Stomach smooth muscle (tissue), 2 donors: Measurements from ENCODE around the gene KDM1B.

Source experiments
- H3K27ac ChIP-seq: one replicate; pipeline ENCODE4 v1.7.0; 2013; ENCODE audit warnings: mild to moderate bottlenecking, low read length, inconsistent platforms
- H3K27me3 ChIP-seq, 2 donors: one replicate each; pipeline ENCODE4 v1.7.0; 2013; ENCODE audit warnings: low read length in 2 of 2; ENCODE audit not compliant: insufficient read depth in 2 of 2, control insufficient read depth in 1 of 2
- H3K36me3 ChIP-seq, 2 donors: one replicate each; pipeline ENCODE4 v1.7.0; 2013; ENCODE audit warnings: low read length in 2 of 2; ENCODE audit not compliant: control insufficient read depth in 2 of 2, insufficient read depth in 2 of 2
- H3K4me1 ChIP-seq: one replicate; pipeline ENCODE4 v1.7.0; 2013; ENCODE audit warnings: low read length; ENCODE audit not compliant: control insufficient read depth, insufficient read depth
- H3K4me3 ChIP-seq, 2 donors: one replicate each; pipeline ENCODE4 v1.7.0; 2013; ENCODE audit warnings: low read length in 2 of 2
- H3K9ac ChIP-seq, 2 donors: one replicate each; pipeline ENCODE4 v1.7.0; 2013; ENCODE audit warnings: low read length in 2 of 2, mild to moderate bottlenecking in 1 of 2
- H3K9me3 ChIP-seq, 2 donors: one replicate each; pipeline ENCODE4 v1.7.0; 2013; ENCODE audit warnings: low read length in 2 of 2; ENCODE audit not compliant: control insufficient read depth in 2 of 2
- donor health status: healthy.
- donor health status: Pancreatic carcinoma.

The KDM1B gene

DNA sequence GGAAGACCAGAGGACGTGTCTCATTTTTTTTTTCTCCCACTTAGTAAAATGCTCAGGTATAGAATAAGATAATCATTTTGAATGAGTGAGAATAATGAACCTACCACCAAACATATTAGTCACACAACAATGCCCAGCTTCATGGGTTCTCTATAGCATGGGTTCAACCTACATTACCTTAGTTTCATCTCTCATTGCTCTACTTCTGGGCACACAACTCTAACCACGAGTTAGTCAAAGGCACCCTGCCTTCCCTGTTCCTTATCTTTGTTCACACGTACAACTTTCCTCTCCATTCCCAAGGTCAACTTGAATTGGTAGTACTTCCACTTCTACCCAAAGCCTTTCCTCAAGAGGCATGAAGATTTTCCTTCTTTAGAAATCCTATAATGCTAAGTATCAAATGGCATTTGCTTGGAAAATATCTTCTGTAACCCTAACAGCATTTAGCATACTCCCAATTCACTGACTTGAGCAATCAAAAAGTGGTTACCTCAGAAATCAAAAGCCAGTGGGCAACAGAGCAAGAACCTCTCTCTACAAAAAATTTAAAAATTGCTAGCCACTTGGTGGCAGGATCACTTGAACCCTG, 88.2 kb downstream of the KDM1B start:
- no peaks in the 10 kb centered on the region for H3K27me3 ChIP-seq
- peaks cover 13 to 26% of the 10 kb centered on the region in 2 donors for H3K36me3 ChIP-seq

DNA sequence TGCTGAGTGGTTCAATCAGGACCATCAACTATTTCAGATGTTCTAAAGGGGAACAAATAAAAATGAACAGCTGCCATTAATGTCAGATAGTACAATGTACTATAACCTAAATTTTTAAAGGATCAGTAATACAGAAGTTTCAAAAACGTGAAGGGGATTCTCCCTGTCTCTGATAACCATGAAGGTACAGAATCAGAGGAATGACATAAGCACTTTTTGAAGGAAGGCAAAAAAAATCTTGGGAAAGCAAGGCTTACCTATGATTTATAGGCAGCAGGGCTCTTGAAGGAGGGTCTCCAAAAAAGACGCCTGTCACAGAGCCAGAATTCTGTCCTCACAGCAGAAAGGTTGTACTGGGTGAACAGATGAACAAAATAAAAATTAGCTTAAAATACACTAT, 89.0 kb downstream of the KDM1B start:
- Histone ChIP-seq H3K27ac (no peak overlapping the region), H3K36me3 (peaks cover 13 to 28% of the 10 kb centered on the region in 2 donors), H3K4me1 (no peaks in the 10 kb centered on the region), H3K27me3 (no peaks in the 10 kb centered on the region), H3K4me3 (no peak overlapping the region), H3K9me3 (no peaks in the 10 kb centered on the region), H3K9ac (no peak overlapping the region)

More for the DNA sequence above, 88.2 kb downstream of the KDM1B start:
- Histone ChIP-seq H3K4me1 (no peaks in the 10 kb centered on the region), H3K4me3 (no peak overlapping the region), H3K9ac (no peak overlapping the region), H3K27ac (no peak overlapping the region), H3K9me3 (no peaks in the 10 kb centered on the region)

DNA sequence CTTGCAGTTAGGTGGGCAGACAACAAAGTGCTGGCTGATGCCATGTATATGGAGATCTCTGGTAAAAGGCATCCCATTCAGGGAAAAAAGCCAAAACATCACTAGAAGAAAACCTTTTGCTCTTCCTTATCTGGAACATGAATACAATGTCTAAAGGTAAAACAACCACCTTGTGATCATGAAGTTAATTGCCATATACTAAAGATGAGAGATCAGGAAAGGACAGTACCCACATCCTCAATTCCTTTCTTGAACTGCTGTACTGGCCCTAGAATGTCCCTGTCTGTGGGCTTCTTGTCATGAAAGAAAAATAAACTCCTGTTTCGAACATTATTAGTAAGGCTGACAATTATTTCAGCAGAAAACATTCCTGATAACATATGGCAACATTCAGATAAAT, 89.9 kb downstream of the KDM1B start:
- Histone ChIP-seq H3K27ac (no peak overlapping the region), H3K27me3 (no peaks in the 10 kb centered on the region), H3K9ac (no peak overlapping the region), H3K4me1 (no peaks in the 10 kb centered on the region), H3K36me3 (peaks cover 13 to 29% of the 10 kb centered on the region in 2 donors), H3K9me3 (no peaks in the 10 kb centered on the region), H3K4me3 (no peak overlapping the region)

DNA sequence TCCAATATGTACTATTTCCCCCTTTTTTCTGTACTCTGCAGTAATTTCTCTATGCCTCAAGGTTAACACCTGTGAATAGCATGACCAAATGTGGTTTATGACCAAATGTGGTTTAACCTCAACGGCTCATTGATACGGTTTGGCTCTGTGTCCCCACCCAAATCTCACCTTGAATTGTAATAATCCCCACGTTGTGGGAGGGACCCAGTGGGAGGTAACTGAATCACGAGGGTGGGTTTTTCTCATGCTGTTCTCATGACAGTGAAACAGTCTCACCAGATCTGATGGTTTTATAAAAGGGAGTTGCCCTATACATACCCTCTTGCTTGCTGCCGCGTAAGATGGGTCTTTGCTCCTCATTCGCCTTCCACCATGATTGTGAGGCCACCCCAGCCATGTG, 90.4 kb downstream of the KDM1B start:
- H3K4me3 ChIP-seq: no peak overlapping the region
- peaks cover 13 to 29% of the 10 kb centered on the region in 2 donors for H3K36me3 ChIP-seq
- no peak overlapping the region for H3K27ac ChIP-seq

DNA sequence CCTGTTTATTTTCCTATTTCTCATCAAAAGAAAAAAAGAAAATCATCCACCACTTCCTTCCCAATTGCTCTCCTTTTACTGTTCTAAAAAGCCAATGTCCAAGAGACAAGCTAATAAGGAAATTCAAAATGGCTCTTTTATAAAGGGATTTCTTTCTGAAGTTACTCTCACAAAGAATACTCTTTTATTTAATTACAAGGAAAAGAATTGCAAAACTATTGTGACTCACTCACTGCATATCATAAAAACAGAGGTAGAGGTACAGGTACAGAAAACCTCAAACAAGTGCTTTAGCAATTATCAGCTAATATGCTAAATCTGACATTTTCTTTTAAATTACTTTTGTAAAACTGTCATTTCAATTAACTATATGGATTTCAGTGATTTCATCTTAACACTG, 91.0 kb downstream of the KDM1B start:
- no peak overlapping the region for H3K9ac ChIP-seq
- no peaks in the 10 kb centered on the region for H3K4me1 ChIP-seq
- no peaks in the 10 kb centered on the region for H3K27me3 ChIP-seq
- no peak overlapping the region for H3K4me3 ChIP-seq
- H3K9me3 ChIP-seq: no peaks in the 10 kb centered on the region
- H3K27ac ChIP-seq: no peak overlapping the region
- H3K36me3 ChIP-seq: peaks cover 13 to 29% of the 10 kb centered on the region in 2 donors

More for the DNA sequence above, 90.4 kb downstream of the KDM1B start:
- H3K9me3 ChIP-seq: no peaks in the 10 kb centered on the region
- H3K4me1 ChIP-seq: no peaks in the 10 kb centered on the region
- H3K9ac ChIP-seq: no peak overlapping the region
- no peaks in the 10 kb centered on the region for H3K27me3 ChIP-seq

DNA sequence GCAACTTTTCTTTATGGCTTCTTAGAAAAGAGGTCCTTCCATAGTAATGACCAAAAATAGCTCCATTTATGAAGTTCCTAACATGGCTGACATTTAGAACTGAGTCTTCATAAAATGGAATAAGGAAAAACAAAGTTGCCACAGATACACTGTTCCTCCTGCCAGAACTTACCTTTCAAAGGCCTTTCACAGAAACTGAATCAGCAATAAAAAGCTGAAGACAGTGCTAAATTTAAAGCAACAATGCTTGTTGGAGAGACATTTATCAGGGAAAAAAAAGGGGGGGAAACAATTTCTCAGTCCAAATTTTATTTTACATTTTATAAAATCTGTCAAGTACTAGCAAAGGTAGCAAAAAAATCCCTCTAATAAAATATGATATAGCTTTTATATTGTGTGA, 91.8 kb downstream of the KDM1B start:
- Histone ChIP-seq H3K4me3 (no peak overlapping the region), H3K27me3 (no peaks in the 10 kb centered on the region), H3K4me1 (no peaks in the 10 kb centered on the region), H3K9ac (no peak overlapping the region), H3K36me3 (peaks cover 12 to 33% of the 10 kb centered on the region in 2 donors), H3K9me3 (no peaks in the 10 kb centered on the region), H3K27ac (no peak overlapping the region)

DNA sequence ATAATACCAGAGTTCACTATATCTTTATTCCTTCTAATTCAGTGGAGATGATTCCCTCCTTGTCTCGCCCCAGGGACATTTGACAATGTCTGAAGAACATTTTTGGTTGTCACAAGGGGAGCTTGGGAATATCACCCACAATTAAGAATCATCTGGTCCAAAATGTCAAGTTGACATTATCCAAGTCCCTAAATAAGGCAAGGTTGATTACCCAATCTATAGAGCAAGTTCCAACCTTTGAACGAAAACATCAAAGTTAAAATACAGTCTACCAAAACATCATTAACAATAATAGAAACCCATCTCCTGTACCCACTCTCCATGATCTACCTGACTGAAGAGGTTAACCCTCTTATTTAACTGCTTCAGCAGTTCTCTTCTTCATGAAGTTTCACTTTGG, 93.5 kb downstream of the KDM1B start:
- Histone ChIP-seq H3K9ac (no peak overlapping the region), H3K27ac (no peak overlapping the region), H3K4me3 (no peak overlapping the region), H3K4me1 (no peaks in the 10 kb centered on the region), H3K27me3 (no peaks in the 10 kb centered on the region), H3K9me3 (no peaks in the 10 kb centered on the region), H3K36me3 (peaks cover 2 to 25% of the 10 kb centered on the region in 2 donors)

DNA sequence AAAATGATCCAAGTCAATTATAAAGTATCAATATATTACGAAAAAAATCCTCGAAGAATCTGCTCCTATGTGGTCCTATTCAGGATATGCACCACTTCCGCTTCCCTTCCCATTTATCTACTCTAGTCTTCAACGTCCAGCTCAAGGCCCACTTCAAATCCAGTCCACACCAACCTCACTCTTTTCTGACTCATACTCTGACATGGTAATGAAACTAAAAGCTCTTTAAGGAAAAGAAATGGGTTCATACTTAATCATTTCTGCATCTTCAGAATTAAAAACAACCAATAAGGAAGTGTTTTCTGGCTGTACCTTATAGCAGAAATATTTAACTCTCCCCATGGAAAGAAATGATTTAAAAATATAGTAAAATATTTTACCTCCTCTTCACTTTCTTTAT, 94.0 kb downstream of the KDM1B start:
- no peak overlapping the region for H3K4me3 ChIP-seq
- peaks cover 2 to 24% of the 10 kb centered on the region in 2 donors for H3K36me3 ChIP-seq
- no peak overlapping the region for H3K9ac ChIP-seq
- no peaks in the 10 kb centered on the region for H3K27me3 ChIP-seq
- no peaks in the 10 kb centered on the region for H3K9me3 ChIP-seq
- no peak overlapping the region for H3K27ac ChIP-seq
- H3K4me1 ChIP-seq: no peaks in the 10 kb centered on the region

DNA sequence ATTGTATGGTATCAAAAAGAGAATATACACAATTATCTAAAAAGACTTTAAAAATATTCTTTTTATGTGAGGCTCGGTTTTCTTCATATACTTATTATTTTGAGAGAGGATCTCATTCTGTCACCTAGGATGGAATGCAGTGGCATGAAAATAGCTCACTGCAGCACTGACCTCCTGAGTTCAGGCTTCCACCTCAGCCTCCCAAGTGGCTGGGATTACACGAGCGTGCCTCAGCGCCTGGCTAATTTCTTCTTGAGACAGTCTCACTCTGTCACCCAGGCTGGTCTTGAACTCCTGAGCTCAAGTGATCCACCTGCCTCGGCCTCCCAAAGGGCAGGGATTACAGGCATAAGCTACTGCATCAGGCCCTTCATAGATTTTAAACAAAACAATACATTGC, 98.4 kb downstream of the KDM1B start:
- Histone ChIP-seq H3K36me3 (peaks cover 0 to 20% of the 10 kb centered on the region in 2 donors), H3K27me3 (no peaks in the 10 kb centered on the region), H3K9me3 (no peaks in the 10 kb centered on the region), H3K4me1 (no peaks in the 10 kb centered on the region), H3K27ac (no peak overlapping the region), H3K4me3 (no peak overlapping the region), H3K9ac (no peak overlapping the region)

DNA sequence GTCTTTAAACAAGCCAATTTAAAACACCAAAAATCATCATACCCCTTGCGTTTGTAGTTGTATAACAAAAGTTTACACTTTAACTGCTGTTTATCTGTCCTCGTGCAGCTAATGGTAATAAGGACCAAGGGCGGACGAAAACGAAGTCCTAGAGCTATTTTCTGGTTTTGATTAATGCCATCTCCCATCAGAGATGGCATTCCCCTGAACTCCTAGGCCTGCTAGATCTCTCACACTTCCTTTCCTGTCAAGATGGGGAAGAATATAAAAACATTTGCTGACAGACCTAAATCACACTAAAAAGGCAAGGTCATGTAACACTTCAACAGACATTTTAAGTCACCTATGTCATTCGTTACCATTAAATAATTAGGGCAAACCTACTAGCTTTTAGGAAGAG, 99.6 kb downstream of the KDM1B start:
- no peaks in the 10 kb centered on the region for H3K9me3 ChIP-seq
- no peaks in the 10 kb centered on the region for H3K27me3 ChIP-seq
- H3K4me3 ChIP-seq: no peak overlapping the region
- H3K4me1 ChIP-seq: no peaks in the 10 kb centered on the region
- H3K9ac ChIP-seq: no peak overlapping the region
- no peak overlapping the region for H3K27ac ChIP-seq
- H3K36me3 ChIP-seq: peaks cover 0 to 17% of the 10 kb centered on the region in 2 donors

DNA sequence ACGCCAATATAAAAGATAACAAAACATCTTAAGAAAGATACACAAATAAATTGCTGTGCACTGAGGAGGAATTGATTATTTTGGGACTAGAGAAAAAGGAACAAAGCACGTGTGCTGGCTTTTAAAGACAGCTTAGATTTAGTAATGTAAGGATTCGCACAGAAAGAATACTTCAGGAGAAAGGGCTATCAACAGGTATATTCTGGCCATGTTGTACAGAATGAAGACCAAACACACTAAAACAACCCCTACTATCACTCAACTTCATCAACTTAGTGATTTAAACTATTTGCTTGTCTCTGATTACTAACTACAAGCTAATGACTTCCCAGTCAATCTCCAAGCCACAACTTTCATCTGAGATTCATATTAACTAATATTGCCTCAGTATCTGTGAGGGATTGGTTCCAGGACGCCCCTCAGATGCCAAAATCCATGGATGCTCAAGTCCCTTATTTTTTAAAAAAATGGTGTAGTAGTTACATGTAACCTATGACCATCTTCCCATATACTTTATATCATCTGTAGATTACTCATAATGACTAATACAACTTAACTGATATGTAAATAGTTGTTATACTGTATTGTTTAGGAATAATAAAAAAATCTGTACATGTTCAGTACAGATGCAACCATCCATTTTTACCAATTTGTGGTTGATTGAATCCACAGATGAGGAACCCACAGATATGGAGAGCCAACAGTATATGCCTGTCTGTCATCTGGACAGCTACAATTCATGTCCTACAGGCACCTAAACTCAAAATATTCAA, 104.6 kb downstream of the KDM1B start:
- Histone ChIP-seq H3K4me1 (peaks cover 15% of the 10 kb centered on the region), H3K9ac (no peak overlapping the region), H3K27me3 (no peaks in the 10 kb centered on the region), H3K9me3 (no peaks in the 10 kb centered on the region), H3K4me3 (no peak overlapping the region), H3K27ac (no peak overlapping the region), H3K36me3 (peaks cover 0 to 10% of the 10 kb centered on the region in 2 donors)
